ENCODE results near the gene PANK1.

- no peak for TF ChIP-seq CTCF (conservative IDR thresholded peaks at IDR 0.05)
- TF ChIP-seq EZH2 (IDR thresholded peaks at IDR 0.05; ENCODE audit: low read depth) = no peak
Measured at GRCh38 chr10:89592539-89592938, 52.5 kb downstream of the PANK1 start.

Data from PC-9 (cell line).